Activated gamma-delta T cell treated with anti-CD3 and anti-CD28 coated beads, Interleukin-2, amount 50 U/mL, for 16 hours (primary cell): ENCODE data around the gene MPDZ.

ENCODE experiments used
- DNase-seq: peaks from one replicate; pipeline ENCODE4 v3.0.0-alpha.2; 2020; ENCODE audit warnings: low read depth

Gene MPDZ

GRCh38 chr9:13175732-13176131 is 103.8 kb downstream of the MPDZ start:
- DNase-seq: no peak

- DNase-seq: no peak
These were observed 104.4 kb downstream of the MPDZ start for GRCh38 chr9:13174906-13175639.

DNA sequence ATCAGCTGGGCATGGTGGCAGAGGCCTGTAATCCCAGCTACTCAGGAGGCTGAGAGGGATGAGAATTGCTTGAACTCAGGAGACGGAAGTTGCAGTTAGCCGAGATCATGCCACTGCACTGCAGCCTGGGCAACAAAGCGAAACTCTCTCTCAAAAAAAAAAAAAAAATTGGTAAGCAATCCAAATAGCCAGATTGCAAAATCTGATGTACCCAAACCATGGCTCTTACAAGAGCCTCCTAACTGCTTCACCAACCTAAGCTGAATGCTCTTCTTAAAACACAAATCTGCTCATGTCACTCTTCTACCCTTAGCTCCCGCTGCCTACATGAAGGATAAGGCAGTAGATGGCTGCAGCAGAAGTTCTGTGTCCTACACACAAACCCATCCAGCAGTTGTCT is 105.9 kb downstream of the MPDZ start:
- no peak for DNase-seq

DNA sequence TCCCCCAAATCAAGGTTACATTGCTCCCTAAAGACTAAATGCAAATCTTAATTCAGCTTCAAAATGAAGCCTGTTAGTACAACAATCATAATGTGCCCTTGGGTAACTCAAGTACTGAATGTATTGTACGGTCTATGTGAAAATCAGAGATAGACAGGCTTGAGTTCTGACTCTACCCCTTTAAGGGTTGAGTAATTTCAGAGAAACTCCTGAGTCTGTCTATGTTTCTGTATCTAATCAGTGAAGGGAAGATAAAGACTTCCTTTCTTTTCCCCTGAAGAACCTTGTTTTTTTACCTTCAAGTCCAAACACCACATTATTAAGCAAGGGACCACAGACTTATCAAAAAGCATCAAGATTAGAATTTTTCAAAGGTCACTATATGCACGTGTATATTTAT is 108.2 kb downstream of the MPDZ start:
- DNase-seq: no peak

DNA sequence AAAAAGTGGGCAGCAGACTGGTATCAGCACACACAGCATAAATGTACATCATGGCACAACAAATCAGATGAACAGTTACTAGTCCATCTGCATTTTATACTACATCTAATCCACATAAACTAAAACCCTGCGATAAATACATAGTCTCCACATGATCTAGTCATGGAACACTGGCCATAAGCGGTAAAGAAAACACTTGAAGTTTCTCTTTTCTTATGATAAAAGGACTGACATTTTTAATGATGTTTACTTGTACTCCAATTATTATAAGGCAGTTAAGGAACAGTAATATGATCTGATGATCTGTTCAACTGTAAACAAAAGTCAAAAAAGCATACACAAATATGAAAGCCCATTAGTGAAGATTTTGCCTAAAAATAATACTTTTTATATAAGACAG is 112.5 kb downstream of the MPDZ start:
- no peak for DNase-seq

DNA sequence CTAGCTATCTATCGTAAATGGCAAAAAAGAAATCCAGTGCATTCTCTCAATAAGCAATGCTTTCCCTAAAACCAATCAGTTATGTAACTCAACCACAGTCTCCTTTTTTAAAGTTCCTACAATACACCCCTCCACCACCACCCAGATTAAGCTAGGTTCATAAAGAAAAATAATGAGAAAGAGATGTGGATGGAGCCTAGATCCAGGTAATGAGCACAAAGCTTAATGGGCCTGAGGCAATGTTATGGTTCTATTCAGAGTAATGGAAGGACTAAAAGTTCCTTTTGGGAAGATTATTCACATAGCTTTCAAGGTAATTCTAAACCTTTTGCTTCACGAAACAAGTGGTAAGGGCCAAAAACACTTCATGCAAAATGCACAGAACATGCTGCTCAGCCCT is 113.5 kb downstream of the MPDZ start:
- DNase-seq: no peak

GRCh38 chr9:13165236-13165945 is 114.1 kb downstream of the MPDZ start:
- DNase-seq: no peak

GRCh38 chr9:13163946-13164345 is 115.5 kb downstream of the MPDZ start:
- no peak for DNase-seq

GRCh38 chr9:13163287-13163686 is 116.2 kb downstream of the MPDZ start:
- DNase-seq: no peak

DNA sequence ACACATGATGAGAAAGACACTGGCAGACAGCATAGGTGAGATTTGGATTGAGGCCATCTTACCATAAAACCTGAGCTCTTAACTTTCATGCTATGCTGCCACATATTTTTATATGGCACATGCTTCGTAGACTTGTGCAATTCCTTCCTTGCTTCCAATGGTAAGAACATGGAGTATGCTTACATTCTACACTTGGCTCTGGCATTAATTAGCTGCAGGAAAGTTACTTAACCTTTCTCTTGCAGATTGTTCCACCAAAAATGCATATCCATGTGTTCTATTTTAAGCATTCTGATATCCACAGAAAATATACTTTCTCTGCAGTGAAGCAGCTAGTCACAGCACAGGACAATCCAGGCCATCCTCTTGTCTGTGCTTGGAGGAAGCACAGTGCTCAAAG is 119.4 kb downstream of the MPDZ start:
- no peak for DNase-seq

- DNase-seq: no peak
These were observed 120.5 kb downstream of the MPDZ start for GRCh38 chr9:13158986-13159385.

- DNase-seq: no peak
These were observed 128.0 kb downstream of the MPDZ start for GRCh38 chr9:13151489-13151888.

DNA sequence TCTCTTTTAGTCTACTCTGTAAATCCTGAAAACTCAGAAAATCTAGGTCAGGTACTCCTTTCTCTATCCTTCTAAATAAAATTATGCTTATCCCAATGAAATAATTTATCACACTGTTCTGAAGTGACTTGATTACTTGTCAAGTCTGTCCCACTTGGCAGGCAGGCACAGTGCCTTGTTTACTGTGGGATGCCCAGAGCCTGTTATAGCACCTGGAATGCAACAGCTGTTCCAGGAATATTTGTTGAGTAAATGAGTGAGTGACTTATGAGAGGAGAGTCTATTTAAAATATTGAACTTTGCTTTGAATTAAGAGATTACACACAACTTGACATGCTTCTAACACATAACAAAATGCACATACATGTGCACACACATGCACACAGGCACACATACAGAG is 130.0 kb downstream of the MPDZ start:
- DNase-seq: no peak

GRCh38 chr9:13146840-13147239 is 132.7 kb downstream of the MPDZ start:
- DNase-seq: no peak

DNA sequence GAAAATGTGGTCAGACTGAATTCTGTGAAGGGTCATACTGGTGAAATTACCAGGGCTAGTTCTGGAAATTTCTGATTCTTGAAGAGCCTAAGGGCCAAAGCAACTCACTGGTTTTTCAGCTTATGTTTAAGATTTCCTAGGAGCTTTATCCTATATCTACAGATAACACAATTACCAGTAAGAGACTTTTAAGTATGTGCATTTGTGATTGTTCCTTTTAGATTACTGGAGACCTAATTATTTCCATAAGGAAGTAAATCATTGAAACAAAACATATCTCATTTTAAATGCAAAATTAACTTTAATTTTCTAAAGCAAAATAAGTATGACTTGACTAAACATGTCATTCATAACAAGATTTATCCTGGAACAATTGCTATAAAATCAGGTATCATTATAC is 134.2 kb downstream of the MPDZ start:
- DNase-seq: no peak

GRCh38 chr9:13144166-13144775 is 135.2 kb downstream of the MPDZ start:
- DNase-seq: no peak

GRCh38 chr9:13143281-13143680 is 136.2 kb downstream of the MPDZ start:
- DNase-seq: no peak

DNA sequence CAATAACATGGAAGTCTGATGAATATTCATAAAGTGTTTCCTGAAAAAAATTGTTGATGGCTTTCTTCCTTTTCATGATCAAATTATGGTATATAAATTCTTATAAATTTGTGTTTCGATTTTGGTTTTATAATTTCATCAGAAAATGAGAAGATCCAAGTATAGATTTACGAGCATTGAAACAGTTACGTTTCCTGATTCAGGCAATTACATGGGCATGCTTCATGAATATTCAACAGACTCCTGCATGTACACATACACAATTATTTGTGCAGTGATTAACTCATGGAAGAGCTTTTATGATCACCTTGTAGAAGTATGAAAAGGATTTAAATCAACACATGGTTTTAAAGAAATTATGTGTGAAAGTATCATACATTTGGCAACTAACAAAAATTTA is 136.7 kb downstream of the MPDZ start:
- DNase-seq: no peak

GRCh38 chr9:13141629-13142028 is 137.9 kb downstream of the MPDZ start:
- no peak for DNase-seq

GRCh38 chr9:13140843-13141592 is 138.5 kb downstream of the MPDZ start:
- DNase-seq: no peak

GRCh38 chr9:13139641-13140171 is 139.8 kb downstream of the MPDZ start:
- DNase-seq: no peak

- no peak for DNase-seq
These were observed 142.1 kb downstream of the MPDZ start for GRCh38 chr9:13137426-13137825.
